HCT116 (cell line): Measurements from ENCODE around the gene HJURP. TPM values are rescaled to one million over a fixed set of nuclear protein-coding genes. Genes with fewer than 3 reads are reported as not detected.

Source experiments
- ATAC-seq: fragments of 200-7000 bp; cut with Tn5 transposase; 2 replicates; pipeline ENCODE4 v1.9.1; 2020; ENCODE audit warnings: mild to moderate bottlenecking, moderate library complexity
- Bru-seq: library from RNA; stranded (reverse); fragments of 400-500 nt; gene quantifications from one replicate; lab custom pipeline; 2021; lab: Mats Ljungman, UMichigan
- BruChase-seq, 2 experiments: library from RNA; stranded (reverse); fragments of 400-500 nt; gene quantifications; one replicate each; lab custom pipeline; 2021; lab: Mats Ljungman, UMichigan
- BruUV-seq: library from RNA; stranded (reverse); fragments of 400-500 nt; replicated peaks from 2 replicates; lab custom pipeline; 2021; lab: Mats Ljungman, UMichigan
- CTCF ChIA-PET: fragments of 300-600 bp; sonication (Branson Sonifier 250); formaldehyde crosslinking; loops from one replicate; lab custom pipeline; 2021; ENCODE audit warnings: antibody characterized with exemption; lab: Charles Lee
- POLR2A ChIA-PET: fragments of 300-600, 350-600 bp; sonication (Branson Sonifier 250); formaldehyde crosslinking; loops from one replicate; lab custom pipeline; 2021; ENCODE audit warnings: antibody characterized with exemption; lab: Charles Lee
- RAD21 ChIA-PET, 2 experiments: fragments of 300-600 bp; sonication (Branson Sonifier 250); formaldehyde crosslinking; loops; one replicate each; lab custom pipeline; 2023; ENCODE audit warnings: low total read pairs in 2 of 2; ENCODE audit not compliant: uncharacterized antibody in 2 of 2, unreplicated experiment in 2 of 2, low non-redundant PET in 1 of 2; lab: Charles Lee
- DNase-seq: peaks from one replicate; pipeline ENCODE4 v3.0.0-alpha.2; 2010; ENCODE audit warnings: low read depth, low spot score
- H2AFZ ChIP-seq: fragments of 200-600 bp; shearing (Covaris generic), sonication (generic); 2 replicates; pipeline ENCODE4 v1.6.1; 2017; ENCODE audit warnings: low read depth, mixed run types, mixed read lengths, antibody characterized with exemption, low read length; ENCODE audit not compliant: poor library complexity, severe bottlenecking
- H3K27ac ChIP-seq: 2 replicates; pipeline ENCODE4 v1.5.1; 2012; ENCODE audit warnings: low read depth, low read length
- H3K27me3 ChIP-seq: fragments of 200-600 bp; sonication (generic); 2 replicates; pipeline ENCODE4 v1.6.1; 2016; ENCODE audit warnings: mixed run types, low read length, mixed read lengths; ENCODE audit not compliant: insufficient read depth
- H3K36me3 ChIP-seq, 2 experiments: fragments of 200-500 bp in 1 of 2; fragments of 200-600 bp in 1 of 2; sonication (Bioruptor generic) in 1 of 2; sonication (generic) in 1 of 2; 2 replicates each; pipeline versions ENCODE4 v1.5.1 to v1.6.1; 2014 to 2016; ENCODE audit warnings: low read length in 2 of 2, inconsistent platforms in 1 of 2, mixed read lengths in 1 of 2, mixed run types in 1 of 2; ENCODE audit not compliant: insufficient read depth in 2 of 2, control insufficient read depth in 1 of 2
- H3K4me1 ChIP-seq, 2 experiments: fragments of 200-600 bp in 1 of 2; sonication (generic) in 1 of 2; 2 replicates each; pipeline versions ENCODE4 v1.5.1 to v1.6.1; 2012 to 2017; ENCODE audit warnings: low read length in 2 of 2, inconsistent platforms in 1 of 2, mild to moderate bottlenecking in 1 of 2, mixed read lengths in 1 of 2, mixed run types in 1 of 2, moderate library complexity in 1 of 2; ENCODE audit not compliant: insufficient read depth in 2 of 2, control insufficient read depth in 1 of 2
- H3K4me2 ChIP-seq: fragments of 200-600 bp; sonication (generic); 2 replicates; pipeline ENCODE4 v1.6.1; 2017; ENCODE audit warnings: mixed run types, low read length, mixed read lengths
- H3K4me3 ChIP-seq, 2 experiments: fragments of 200-600 bp in 1 of 2; sonication (generic) in 1 of 2; replicated peaks in 1 of 2; 2 replicates each; pipeline ENCODE4 v1.5.1; 2011 to 2016; ENCODE audit warnings: low read length in 2 of 2, control low read depth in 1 of 2, low read depth in 1 of 2, mild to moderate bottlenecking in 1 of 2, mixed read lengths in 1 of 2, mixed run types in 1 of 2
- H3K79me2 ChIP-seq: fragments of 200-600 bp; sonication (generic); 2 replicates; pipeline ENCODE4 v1.6.1; 2017; ENCODE audit warnings: mild to moderate bottlenecking, mixed run types, low read length, moderate library complexity, mixed read lengths; ENCODE audit not compliant: insufficient read depth
- H3K9ac ChIP-seq: fragments of 200-600 bp; sonication (generic); 2 replicates; pipeline ENCODE4 v1.6.1; 2016; ENCODE audit warnings: low read length, mixed read lengths
- H3K9me2 ChIP-seq: fragments of 200-600 bp; sonication (generic), shearing (Covaris generic); 2 replicates; pipeline ENCODE4 v1.6.1; 2017; ENCODE audit warnings: mixed run types, mild to moderate bottlenecking, moderate library complexity; ENCODE audit not compliant: insufficient read depth
- H3K9me3 ChIP-seq, 2 experiments: fragments of 200-500 bp in 1 of 2; fragments of 200-600 bp in 1 of 2; sonication (Bioruptor generic) in 1 of 2; sonication (generic) in 1 of 2; 2 replicates each; pipeline ENCODE4 v1.6.1; 2014 to 2017; ENCODE audit warnings: low read length in 2 of 2, mixed read lengths in 2 of 2, inconsistent platforms in 1 of 2, low read depth in 1 of 2, mild to moderate bottlenecking in 1 of 2, mixed run types in 1 of 2, moderate library complexity in 1 of 2; ENCODE audit not compliant: control insufficient read depth in 1 of 2, insufficient read depth in 1 of 2
- H4K20me1 ChIP-seq: fragments of 200-600 bp; sonication (generic), shearing (Covaris generic); 2 replicates; pipeline ENCODE4 v1.6.1; 2017; ENCODE audit warnings: mixed run types, mild to moderate bottlenecking, moderate library complexity; ENCODE audit not compliant: insufficient read depth
- CBX3 ChIP-seq: IDR thresholded peaks from 2 replicates; pipeline ENCODE4 v1.6.1; 2012; ENCODE audit warnings: low read depth
- CEBPB ChIP-seq: IDR thresholded peaks from 2 replicates; pipeline ENCODE4 v1.6.1; 2012; ENCODE audit warnings: low read depth
- EZH2phosphoT487 ChIP-seq: fragments of 200-600 bp; IDR thresholded peaks from 2 replicates; pipeline ENCODE4 v1.6.1; 2018; ENCODE audit warnings: antibody characterized with exemption, borderline replicate concordance
- FOSL1 ChIP-seq: IDR thresholded peaks from 2 replicates; pipeline ENCODE4 v1.6.1; 2012; ENCODE audit warnings: low read depth
- JUND ChIP-seq: IDR thresholded peaks from 2 replicates; pipeline ENCODE4 v1.6.1; 2012
- POLR2A ChIP-seq: IDR thresholded peaks from 2 replicates; pipeline ENCODE4 v1.7.0; 2011; ENCODE audit warnings: borderline replicate concordance; ENCODE audit not compliant: insufficient read depth, insufficient read length; ENCODE audit errors: extremely low read depth
- POLR2AphosphoS5 ChIP-seq: IDR thresholded peaks from 2 replicates; pipeline ENCODE4 v1.6.1; 2011; ENCODE audit warnings: mild to moderate bottlenecking, low read depth, low read length, moderate library complexity
- RAD21 ChIP-seq: IDR thresholded peaks from 2 replicates; pipeline ENCODE4 v1.6.1; 2012; ENCODE audit warnings: low read depth, mild to moderate bottlenecking
- SIN3A ChIP-seq: IDR thresholded peaks from 2 replicates; pipeline ENCODE4 v1.6.1; 2012; ENCODE audit warnings: low read depth
- SP1 ChIP-seq: IDR thresholded peaks from 2 replicates; pipeline ENCODE4 v1.6.1; 2012; ENCODE audit warnings: low read depth
- SRF ChIP-seq: IDR thresholded peaks from 2 replicates; pipeline ENCODE4 v1.6.1; 2012; ENCODE audit warnings: low read depth
- TCF7L2 ChIP-seq: IDR thresholded peaks from 2 replicates; pipeline ENCODE4 v1.7.0; 2011; ENCODE audit warnings: borderline replicate concordance, inconsistent platforms; ENCODE audit not compliant: insufficient read depth, insufficient read length; ENCODE audit errors: extremely low read depth
- YY1 ChIP-seq: IDR thresholded peaks from 2 replicates; pipeline ENCODE4 v1.6.1; 2011; ENCODE audit warnings: low read length, low read depth, moderate library complexity, mild to moderate bottlenecking; ENCODE audit not compliant: insufficient replicate concordance; ENCODE audit errors: extremely low read depth
- ZFX ChIP-seq: fragments of 450-650 bp; IDR thresholded peaks from 2 replicates; pipeline ENCODE4 v1.6.1; 2017
- ZNF274 ChIP-seq: fragments of 200-500 bp; sonication (Bioruptor generic); IDR thresholded peaks from 2 replicates; pipeline ENCODE4 v1.6.1; 2014; ENCODE audit warnings: mild to moderate bottlenecking, low read depth, low read length, inconsistent platforms
- intact Hi-C: fragments of 100-400 bp; cut with micrococcal nuclease; formaldehyde crosslinking; loops from 2 replicates; pipeline ENCODE4 v1.10.0; 2022
- long read RNA-seq: library from polyadenylated mRNA; unstranded; transcript quantifications from one replicate; pipeline ENCODE4 v2.0.0, GENCODE V29; 2021; ENCODE audit not compliant: unreplicated experiment
- polyA plus RNA-seq: library from polyadenylated mRNA; unstranded; fragments of >200 nt; gene quantifications from 2 replicates; pipeline ENCODE4 v1.2.1, GENCODE V29; 2012; ENCODE audit warnings: missing spikeins
- total RNA-seq: library from RNA; stranded (reverse); gene quantifications from one replicate; pipeline ENCODE4 v1.2.1, GENCODE V29; 2021; ENCODE audit not compliant: unreplicated experiment
- TF ChIP-seq, protein P1 (sequence below): IDR thresholded peaks from 2 replicates; pipeline ENCODE4 v1.6.1; 2012
- TF ChIP-seq, protein P2 (sequence below): IDR thresholded peaks from 2 replicates; pipeline ENCODE4 v1.6.1; 2011; ENCODE audit warnings: mild to moderate bottlenecking, low read length, moderate library complexity; ENCODE audit not compliant: insufficient replicate concordance; ENCODE audit errors: extremely low read depth
- TF ChIP-seq, protein P3 (sequence below), 3 experiments: fragments of 200-600 bp in 1 of 3; sonication (generic) in 1 of 3; IDR thresholded peaks in 2 of 3; conservative IDR thresholded peaks in 1 of 3; 2 replicates each; pipeline ENCODE4 v1.5.1; 2012 to 2017; ENCODE audit warnings: low read depth in 2 of 3, low read length in 2 of 3, antibody characterized with exemption in 1 of 3, borderline replicate concordance in 1 of 3, control low read depth in 1 of 3, mild to moderate bottlenecking in 1 of 3, mixed read lengths in 1 of 3, mixed run types in 1 of 3, moderate library complexity in 1 of 3; ENCODE audit not compliant: insufficient read depth in 1 of 3

Gene HJURP, protein sequence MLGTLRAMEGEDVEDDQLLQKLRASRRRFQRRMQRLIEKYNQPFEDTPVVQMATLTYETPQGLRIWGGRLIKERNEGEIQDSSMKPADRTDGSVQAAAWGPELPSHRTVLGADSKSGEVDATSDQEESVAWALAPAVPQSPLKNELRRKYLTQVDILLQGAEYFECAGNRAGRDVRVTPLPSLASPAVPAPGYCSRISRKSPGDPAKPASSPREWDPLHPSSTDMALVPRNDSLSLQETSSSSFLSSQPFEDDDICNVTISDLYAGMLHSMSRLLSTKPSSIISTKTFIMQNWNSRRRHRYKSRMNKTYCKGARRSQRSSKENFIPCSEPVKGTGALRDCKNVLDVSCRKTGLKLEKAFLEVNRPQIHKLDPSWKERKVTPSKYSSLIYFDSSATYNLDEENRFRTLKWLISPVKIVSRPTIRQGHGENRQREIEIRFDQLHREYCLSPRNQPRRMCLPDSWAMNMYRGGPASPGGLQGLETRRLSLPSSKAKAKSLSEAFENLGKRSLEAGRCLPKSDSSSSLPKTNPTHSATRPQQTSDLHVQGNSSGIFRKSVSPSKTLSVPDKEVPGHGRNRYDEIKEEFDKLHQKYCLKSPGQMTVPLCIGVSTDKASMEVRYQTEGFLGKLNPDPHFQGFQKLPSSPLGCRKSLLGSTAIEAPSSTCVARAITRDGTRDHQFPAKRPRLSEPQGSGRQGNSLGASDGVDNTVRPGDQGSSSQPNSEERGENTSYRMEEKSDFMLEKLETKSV
- total RNA-seq: 64.1 TPM
- polyA plus RNA-seq: 68.9 and 72.0 TPM in 2 replicates
- Bru-seq, nascent RNA: percentile 95 among the genes with signal in this experiment
- percentile 83 among the genes with signal in this experiment for BruChase-seq, experiment 1, labeled RNA remaining after a 6-hour chase
- percentile 94 among the genes with signal in this experiment for BruChase-seq, experiment 2, labeled RNA remaining after a 2-hour chase
- long read RNA-seq, transcript HJURP-202 (9 exons, 3,187 nt): major isoform, 131 of 162 reads
- long read RNA-seq, partial matches to known transcripts: 14 of 162 reads
- long read RNA-seq, other reads (novel, unspliced or antisense): 15 of 162 reads

DNA sequence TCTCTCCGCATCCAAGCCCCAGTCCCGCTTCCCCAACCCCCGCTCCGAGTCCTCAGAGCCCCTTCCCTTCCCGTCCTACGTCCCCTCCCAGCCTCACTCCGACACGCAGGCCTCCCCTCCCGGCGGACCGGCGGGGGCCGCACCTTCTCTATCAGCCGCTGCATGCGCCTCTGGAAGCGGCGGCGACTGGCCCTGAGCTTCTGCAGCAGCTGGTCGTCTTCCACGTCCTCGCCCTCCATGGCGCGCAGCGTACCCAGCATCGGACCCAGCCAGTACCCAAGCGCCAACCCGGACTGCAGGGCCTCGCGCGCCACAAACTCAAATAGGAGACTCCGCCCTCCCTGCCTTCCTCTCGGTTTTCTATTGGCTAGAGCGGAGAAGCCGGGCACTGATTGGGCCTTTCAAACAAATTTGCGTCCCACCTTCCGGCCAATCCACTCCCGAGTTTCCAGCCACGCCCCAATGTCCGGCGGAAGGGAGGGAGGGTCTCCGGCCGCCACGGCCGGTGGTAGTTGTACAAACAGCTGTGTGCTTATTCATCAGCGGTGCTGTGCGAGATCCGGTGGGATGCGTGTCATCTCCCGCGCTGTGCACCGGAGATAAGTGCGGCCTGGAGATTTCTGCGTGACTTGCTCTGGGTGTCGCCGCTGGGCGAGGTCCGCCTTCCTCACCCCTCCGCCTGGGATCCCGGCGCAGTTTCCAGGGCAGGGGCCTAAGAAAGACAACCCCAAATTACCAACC lies at the start of gene HJURP:
Gene HJURP, minus strand, starts transcription at position 295 of the 741 bp plus-strand sequence. Its CDS starts 35 bp downstream, at position 260.
- Histone ChIP-seq H3K9me2 (no peaks in the 10 kb centered on the region), H3K4me2 (peak within 1 kb of the TSS; percentile 91), H3K27me3 (no peaks in the 10 kb centered on the region), H3K79me2 (peaks cover 49% of the 10 kb centered on the region), H3K36me3 (peaks cover 23 to 42% of the 10 kb centered on the region in 2 experiments), H3K4me3 (peak within 1 kb of the TSS; percentile 79 to 96), H3K27ac (peak within 1 kb of the TSS; percentile 67), H3K9me3 (no peaks in the 10 kb centered on the region), H3K9ac (peak within 1 kb of the TSS; percentile 99), H2AFZ (peak within 1 kb of the TSS; percentile 37), H4K20me1 (no peaks in the 10 kb centered on the region), H3K4me1 (peaks cover 7 to 23% of the 10 kb centered on the region in 2 experiments)
- ChIA-PET CTCF (interaction anchor here (0.6 kb wide), 1 partner anchor 13 kb away, joined by 3 read pairs; the partner anchor contains the start of gene MSL3B), POLR2A (interaction anchor here (1.0 kb wide), 1 partner anchor 9 kb away, joined by 3 read pairs; no protein-coding TSS in a partner anchor), RAD21 (no interaction called here)
- DNase-seq: peak; percentile 91
- intact Hi-C loops: no loop called here
- BruUV-seq: no TSS peak
- peak; percentile 95 for ATAC-seq
- TF ChIP-seq FOSL1: 0 out of 2 replicates have a peak, but pooled peaks have one; percentile 19
- TF ChIP-seq ZNF274: no peak
- TF ChIP-seq, protein P1, sequence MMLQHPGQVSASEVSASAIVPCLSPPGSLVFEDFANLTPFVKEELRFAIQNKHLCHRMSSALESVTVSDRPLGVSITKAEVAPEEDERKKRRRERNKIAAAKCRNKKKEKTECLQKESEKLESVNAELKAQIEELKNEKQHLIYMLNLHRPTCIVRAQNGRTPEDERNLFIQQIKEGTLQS: no peak
- no peak for TF ChIP-seq CEBPB
- peak; percentile 96 for TF ChIP-seq SP1
- TF ChIP-seq ZFX: peak; percentile 74; the same call in 1 of the 2 replicates
- no peak for TF ChIP-seq RAD21
- TF ChIP-seq SIN3A: peak; percentile 97
- TF ChIP-seq POLR2AphosphoS5: peak; percentile 88
- peak; percentile 10; the same call in 1 of the 2 replicates for TF ChIP-seq JUND
- TF ChIP-seq, protein P2, sequence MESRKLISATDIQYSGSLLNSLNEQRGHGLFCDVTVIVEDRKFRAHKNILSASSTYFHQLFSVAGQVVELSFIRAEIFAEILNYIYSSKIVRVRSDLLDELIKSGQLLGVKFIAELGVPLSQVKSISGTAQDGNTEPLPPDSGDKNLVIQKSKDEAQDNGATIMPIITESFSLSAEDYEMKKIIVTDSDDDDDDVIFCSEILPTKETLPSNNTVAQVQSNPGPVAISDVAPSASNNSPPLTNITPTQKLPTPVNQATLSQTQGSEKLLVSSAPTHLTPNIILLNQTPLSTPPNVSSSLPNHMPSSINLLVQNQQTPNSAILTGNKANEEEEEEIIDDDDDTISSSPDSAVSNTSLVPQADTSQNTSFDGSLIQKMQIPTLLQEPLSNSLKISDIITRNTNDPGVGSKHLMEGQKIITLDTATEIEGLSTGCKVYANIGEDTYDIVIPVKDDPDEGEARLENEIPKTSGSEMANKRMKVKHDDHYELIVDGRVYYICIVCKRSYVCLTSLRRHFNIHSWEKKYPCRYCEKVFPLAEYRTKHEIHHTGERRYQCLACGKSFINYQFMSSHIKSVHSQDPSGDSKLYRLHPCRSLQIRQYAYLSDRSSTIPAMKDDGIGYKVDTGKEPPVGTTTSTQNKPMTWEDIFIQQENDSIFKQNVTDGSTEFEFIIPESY: no peak
- no peak for TF ChIP-seq SRF
- TF ChIP-seq EZH2phosphoT487: no peak
- TF ChIP-seq POLR2A: peak; percentile 73
- TF ChIP-seq TCF7L2: no peak
- no peak for TF ChIP-seq CBX3
- TF ChIP-seq, protein P3, sequence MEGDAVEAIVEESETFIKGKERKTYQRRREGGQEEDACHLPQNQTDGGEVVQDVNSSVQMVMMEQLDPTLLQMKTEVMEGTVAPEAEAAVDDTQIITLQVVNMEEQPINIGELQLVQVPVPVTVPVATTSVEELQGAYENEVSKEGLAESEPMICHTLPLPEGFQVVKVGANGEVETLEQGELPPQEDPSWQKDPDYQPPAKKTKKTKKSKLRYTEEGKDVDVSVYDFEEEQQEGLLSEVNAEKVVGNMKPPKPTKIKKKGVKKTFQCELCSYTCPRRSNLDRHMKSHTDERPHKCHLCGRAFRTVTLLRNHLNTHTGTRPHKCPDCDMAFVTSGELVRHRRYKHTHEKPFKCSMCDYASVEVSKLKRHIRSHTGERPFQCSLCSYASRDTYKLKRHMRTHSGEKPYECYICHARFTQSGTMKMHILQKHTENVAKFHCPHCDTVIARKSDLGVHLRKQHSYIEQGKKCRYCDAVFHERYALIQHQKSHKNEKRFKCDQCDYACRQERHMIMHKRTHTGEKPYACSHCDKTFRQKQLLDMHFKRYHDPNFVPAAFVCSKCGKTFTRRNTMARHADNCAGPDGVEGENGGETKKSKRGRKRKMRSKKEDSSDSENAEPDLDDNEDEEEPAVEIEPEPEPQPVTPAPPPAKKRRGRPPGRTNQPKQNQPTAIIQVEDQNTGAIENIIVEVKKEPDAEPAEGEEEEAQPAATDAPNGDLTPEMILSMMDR (IDR thresholded peaks at IDR 0.05 in 2 of 3, conservative IDR thresholded peaks at IDR 0.05 in 1 of 3; ENCODE audit: borderline replicate concordance in 1 of 3, insufficient read depth in 1 of 3, low read depth in 2 of 3, low read length in 2 of 3): no peak
- TF ChIP-seq YY1: peak; percentile 6
